GM18868 (cell line): ENCODE measurements around the gene TOR4A.

Experiments used
- ATAC-seq: cut with Tn5 transposase; IDR thresholded peaks from one replicate; pipeline ENCODE4 v1.9.1; 2021; ENCODE audit warnings: mild to moderate bottlenecking, moderate library complexity; ENCODE audit not compliant: unreplicated experiment

The TOR4A gene

DNA sequence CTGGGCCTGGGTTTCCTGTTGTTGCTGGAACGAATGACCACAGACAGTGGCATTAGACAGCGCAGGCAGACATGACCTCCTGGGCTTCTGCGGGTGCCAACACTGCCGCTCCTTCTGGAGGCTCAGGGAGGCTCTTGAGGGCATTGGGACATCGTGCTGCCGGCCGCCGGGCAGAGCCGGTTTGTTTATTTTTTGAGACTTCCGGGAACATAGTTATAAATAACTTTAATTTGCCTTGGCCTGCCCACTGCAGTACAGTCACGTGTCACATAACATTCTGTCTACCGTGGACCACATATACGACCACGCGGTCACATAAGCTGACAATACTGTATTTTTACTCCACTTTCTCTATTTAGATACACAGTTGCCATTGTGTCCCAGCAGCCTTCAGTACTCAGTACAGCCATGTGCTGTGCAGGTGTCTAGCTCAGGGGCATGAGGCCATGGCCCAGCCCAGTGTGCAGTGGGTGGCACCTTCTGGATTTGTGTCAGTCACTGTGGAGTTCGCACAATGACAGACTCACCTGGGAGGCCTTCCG, 8.2 kb upstream of the TOR4A start:
- ATAC-seq: no peak

DNA sequence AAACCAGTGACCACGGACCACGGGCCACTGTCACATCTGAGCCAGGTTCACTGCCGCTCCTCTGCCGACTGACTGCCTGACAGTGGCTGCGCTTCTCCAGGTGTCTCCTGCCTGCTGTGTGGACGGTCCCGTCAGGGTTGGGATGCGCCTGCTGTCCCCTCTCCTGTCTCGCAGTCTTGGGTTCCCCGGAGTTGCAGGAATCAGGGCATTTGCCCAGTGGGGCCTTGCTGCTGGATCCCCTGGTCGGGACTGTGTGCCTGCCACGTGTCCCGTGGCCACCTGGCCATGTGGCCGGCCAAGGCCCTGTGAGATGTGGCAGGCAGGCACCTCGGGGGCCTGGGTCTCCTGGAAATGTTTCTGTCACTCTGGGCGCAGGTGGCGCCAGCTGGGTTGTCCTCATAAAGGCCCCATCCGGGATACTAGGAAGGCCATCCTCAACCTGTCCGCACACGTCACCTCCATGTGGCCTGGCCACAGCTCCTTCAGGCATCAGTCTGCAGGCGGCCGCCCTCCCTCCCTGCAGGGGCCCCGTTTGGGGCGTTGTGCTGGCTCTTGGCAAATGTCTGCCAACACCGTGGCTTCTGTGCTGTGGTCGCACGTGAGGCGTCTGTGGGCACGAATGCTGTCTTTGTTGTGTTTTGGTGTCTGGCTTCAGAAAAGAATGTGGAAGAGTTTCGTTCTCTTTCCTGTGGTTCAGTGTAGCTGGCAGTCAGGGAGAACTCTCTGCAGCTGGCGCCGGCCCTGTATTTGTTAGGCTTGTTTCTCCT, 6.4 kb upstream of the TOR4A start:
- ATAC-seq: no peak

DNA sequence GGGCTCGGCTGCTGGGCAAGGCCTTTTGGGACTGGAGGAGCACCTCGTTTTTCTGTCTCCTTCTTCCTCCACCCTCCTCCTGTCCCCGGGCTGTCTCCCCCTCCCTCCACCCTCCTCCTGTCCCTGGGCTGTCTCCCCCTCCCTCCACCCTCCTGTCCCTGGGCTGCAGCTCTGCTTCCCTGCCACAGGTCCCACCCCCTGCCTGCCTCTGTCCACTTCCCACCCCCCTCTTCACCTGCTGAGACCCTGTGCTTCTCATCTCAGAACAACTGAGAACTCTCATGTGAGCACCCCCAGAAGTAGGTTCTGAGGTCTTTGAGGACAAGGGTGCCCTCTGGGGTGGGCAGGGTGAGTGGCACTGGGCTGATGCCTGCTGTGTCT, 5.8 kb upstream of the TOR4A start:
- no peak for ATAC-seq

DNA sequence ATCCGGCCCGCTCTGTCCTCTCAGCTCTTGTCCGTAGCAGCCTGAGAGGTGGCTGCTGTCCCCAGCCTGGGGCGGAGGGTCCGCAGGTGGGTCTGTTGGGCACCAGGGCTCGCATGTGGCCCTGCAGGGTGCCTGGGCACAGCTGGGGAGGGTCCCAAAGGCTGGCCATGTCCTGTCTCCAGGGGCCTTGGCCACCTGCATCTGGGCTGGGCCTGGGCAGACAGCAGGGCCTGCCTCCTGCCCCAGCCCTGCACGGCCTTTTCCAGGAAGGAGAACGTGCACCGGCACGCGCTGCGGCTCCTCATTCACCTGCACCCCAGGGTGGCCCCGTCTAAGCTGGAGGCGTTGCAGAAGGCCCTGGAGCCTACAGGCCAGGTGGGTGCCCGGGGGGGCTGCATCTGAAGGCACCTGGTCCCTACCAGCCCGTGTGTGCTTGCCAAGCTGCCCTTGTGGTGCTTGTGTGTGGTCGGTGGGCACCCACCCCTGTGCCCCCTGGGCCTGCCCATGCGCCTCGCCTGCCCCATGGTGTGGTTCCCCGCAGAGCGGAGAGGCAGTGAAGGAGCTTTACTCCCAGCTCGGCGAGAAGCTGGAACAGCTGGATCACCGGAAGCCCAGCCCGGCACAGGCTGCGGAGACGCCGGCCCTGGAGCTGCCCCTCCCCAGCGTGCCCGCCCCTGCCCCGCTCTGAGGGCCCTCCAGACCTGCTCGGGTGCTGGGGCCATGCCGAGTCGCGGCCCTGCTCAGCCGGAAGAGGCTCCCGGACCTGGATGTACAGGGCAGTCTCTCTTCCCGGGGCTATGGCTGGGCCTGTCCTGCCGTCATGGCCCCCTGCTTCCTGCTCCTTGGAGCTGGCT, 5.1 kb upstream of the TOR4A start:
- ATAC-seq: no peak

DNA sequence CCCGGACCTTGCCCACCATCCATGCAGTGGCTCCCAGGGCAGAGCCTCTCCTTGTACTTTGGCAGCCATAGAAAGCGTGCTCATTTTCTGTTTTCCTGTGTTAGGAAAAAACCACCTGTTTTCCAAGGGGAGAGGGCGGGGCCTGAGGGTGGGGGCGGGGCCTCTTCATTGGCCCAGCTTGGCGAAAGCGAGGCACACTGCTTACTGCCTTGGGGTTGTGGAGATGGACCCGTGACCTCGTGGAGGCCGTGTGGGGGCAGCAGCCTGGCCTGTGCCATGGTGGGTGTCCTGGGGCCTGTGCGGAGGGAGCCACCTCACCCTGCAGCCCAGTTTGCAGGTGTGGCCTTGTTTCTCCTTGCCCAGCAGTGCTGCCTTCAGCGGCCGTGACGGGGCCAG, 4.4 kb upstream of the TOR4A start:
- ATAC-seq: no peak

DNA sequence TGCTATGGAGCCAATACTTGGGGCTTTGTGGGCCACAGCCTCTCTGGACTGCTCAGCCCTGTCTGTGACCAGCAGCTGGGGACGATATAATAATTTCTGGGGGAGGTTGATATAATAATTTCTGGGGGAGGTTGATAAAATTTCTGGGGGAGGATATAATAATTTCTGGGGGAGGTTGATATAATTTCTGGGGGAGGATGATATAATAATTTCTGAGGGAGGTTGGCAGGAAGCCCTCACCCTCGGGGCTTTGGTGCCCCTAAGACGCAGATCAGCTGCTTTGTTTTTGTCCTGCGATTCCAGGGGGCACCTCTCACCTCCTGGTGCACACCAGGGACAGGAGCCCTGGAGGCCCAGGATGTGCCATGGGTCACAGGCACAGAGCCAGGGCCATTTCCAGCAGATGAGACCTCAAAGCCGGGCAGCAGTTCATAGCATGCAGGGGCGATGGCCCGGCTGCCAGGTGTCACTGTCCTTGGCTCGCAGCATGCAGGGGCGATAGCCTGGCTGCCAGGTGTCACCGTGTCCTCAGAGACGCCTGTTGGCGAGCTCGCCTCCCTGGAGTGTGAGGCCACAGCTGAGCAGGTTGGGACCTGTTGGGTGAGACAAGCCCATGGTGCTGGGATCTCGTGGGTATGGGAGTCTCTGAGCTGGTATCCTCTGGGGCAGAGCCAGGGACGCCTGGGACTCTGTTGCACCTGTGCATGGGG, 3.8 kb upstream of the TOR4A start:
- no peak for ATAC-seq

DNA sequence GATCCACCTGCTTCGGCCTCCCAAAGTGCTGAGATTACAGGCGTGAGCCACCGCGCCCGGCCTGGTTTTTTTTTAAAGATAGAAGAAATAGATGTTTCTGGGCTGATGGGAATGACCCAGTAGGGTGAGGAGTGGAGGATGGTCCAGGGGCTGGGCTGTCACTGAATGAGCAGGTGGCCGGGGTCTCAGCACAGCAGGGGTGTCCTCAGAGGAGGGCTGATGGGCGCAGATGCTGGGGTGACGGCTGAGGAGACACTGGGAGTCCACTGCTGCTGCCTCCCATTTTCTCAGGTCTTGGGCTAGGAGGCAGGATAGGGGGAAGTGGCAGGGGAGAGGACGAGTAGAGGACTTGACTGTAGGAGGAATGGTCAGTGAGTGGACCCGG, 2.3 kb upstream of the TOR4A start:
- no peak for ATAC-seq

DNA sequence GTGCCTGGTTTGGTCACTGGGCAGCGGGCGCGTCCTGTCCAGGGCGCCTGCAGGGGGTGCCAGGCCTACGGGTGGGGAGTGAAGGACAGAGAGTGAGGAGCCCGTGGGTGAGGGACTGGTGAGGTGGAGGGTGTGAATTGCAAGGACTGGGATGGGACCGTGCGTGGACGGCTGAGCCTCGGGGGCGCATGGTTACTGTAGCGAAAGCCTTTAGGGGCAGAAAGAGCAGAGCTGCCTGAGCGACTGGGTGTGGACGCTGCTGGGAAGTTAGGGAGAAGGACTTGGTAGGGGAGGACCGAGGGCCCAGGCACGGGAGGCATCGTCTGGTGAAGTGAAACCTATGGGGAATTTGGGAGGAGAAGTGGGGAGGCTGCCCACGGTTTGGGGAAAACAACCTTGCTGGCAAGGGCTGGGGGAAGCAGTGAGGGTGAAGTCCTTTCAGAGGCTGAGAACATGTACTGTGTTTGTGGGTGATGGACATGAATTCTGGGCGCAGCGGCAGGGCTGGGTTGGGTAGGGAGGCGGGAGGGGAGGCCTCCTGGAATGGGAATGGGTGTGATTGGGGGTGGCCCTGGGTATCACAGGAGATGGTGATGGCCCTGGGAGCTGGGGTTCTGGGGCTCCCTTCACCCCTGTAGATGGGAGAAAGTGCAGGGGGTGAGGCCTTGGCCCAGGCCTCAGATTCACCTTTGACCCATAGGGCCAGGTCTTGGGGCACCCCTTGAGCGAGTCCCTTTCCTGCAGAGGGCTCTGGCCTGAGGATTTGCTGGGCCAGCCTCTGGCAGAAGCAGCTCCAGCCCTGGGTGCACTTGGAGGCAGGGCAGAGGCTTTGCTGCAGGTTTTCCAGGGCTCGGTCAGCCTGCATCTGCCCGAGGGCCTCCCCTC, 1.7 kb upstream of the TOR4A start:
- ATAC-seq: no peak

DNA sequence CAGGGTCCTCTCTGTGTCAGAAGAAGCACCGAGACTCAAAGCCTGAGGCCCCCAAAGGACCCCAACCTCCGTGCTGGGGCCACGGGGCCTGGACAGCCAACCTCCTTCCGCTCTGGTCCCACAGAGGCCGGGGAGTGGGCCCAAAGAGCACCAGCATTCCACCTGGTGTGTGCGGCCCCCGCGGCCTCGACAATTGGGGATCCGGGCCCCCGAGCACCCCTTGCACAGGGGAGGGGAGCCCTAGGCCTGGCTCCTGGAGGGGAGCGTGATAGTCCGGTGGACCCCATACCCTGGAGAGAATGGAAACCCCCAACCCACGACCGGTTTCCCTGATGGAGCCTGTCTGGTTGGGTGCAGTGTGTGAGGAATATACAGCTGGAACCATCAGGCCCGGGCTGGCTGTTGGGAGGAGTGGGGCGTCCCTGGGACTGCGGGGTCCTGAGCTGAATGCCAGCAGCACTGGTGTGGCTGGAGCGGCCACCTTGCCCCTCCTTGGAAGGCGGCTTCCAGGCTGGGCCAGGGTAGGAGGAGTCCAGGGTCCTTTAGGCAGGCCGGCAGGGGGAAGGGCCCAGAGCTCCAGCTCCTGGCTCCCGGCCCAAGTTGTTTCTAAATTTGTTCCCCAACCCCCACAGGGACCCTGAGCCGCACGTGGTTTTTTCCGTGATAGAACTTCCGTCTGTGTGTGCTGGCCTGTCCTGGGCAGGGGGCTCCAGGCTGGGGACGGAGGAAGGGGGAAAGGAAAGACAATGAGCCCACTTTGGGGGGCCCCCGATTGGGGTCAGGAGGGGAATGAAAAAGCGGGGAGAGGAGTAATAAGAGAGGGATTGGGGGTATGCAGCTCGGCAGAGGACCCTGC, 825 bp upstream of the TOR4A start:
- no peak for ATAC-seq

DNA sequence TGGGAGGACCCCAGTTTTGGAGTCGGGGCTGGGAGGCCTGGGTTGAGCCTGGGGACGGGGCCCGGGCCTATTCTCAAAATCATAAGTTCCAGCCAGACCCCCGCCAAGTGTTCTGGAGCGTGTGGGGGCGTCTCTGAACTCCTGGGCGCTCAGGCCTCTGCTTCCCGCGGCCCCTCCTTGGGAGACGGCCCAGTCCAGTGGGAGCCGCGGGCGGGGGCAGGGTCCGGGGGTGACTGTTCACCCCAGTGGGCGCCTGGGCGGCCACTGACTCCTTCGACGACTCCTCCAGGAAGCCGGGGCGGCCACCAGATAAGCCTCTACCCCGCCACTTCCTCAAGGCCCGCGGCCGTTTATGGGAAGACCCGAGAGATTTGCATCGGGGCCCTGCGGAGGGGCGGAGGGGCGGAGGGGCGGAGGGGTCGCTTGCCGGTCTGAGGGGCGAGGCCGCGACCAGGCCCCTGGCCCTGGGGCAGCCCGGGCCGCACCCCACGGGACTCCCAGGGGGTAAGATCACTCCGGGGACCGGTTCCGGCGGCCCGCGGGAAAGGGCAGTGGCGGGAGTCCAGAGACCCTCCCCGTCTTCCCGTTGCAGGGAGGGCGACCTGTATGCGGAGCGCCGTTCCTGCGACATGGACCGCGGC, 655 bp downstream of the TOR4A start:
- peak; percentile 8 for ATAC-seq

DNA sequence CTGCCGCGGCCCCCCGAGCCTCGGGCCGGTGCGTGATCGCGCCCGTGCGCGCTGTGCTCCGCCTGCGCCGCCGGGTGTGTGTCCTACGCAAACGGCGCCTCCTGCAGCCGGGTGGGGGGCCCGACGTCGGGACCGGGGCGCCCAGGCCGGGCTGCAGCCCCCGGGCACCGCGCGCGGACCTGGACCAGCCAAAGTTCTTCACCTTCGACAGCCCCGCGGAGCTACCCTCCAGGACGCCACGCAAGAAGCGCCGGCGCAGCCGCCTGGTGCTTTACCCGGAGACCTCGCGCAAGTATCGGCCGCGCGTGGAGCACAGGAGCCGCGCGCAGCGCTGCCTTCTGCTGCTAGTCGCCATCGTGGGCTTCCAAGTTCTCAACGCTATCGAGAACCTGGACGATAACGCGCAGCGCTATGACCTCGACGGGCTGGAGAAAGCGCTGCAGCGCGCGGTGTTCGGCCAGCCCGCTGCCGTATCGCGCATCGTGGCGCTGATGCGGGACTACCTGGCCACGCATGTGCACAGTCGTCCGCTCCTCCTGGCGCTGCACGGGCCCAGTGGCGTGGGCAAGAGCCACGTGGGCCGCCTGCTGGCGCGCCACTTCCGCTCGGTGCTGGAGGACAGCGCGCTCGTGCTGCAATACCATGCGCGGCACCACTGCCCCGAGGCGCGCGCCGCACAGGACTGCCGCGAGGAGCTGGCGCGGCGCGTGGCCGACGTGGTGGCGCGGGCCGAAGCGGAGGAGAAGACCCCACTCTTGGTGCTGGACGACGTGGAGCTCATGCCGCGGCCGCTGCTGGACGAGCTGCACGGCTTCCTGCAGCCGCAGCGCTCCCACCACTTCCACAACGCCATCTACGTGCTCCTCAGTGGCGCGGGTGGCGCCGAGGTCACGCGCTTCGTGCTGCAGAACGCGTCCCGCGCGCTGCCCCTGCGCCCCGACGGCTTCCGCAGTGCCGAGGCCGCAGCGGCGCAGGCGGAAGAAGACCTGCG, 1.5 kb downstream of the TOR4A start:
- ATAC-seq: no peak

DNA sequence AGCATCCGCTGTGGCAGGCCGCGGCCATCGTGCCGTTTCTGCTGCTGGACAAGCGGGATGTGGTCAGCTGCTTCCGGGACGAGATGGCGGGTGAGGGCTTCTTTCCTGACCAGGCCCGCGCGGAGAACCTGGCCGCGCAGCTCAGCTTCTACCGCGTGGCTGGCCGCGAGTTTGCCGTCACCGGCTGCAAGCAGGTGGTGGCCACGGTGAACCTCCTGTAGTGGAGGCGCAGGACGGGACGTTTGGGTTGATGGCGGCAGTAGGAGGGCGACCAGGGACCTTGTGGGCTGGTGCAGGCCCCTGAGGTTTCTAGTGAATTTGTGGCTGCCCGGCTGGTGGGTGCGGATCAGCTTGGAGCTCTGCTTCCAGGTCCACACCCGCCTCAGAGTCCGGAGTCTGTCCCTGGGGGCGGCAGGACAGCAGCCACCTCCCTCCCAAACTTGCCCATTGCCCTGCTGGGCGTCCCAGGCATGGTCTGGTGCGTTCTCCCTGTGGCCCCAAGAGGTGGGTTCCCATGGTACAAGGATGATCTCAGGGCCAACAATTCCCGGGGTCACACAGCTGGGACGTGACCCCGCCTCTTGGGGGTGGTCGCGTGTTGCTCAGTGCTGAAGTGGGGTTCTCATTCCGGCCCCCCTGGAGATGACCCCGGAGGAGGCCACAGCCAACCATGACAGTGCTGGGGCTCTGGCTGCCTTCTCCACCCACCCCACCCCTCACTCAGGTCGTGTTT, 2.4 kb downstream of the TOR4A start:
- ATAC-seq: no peak

DNA sequence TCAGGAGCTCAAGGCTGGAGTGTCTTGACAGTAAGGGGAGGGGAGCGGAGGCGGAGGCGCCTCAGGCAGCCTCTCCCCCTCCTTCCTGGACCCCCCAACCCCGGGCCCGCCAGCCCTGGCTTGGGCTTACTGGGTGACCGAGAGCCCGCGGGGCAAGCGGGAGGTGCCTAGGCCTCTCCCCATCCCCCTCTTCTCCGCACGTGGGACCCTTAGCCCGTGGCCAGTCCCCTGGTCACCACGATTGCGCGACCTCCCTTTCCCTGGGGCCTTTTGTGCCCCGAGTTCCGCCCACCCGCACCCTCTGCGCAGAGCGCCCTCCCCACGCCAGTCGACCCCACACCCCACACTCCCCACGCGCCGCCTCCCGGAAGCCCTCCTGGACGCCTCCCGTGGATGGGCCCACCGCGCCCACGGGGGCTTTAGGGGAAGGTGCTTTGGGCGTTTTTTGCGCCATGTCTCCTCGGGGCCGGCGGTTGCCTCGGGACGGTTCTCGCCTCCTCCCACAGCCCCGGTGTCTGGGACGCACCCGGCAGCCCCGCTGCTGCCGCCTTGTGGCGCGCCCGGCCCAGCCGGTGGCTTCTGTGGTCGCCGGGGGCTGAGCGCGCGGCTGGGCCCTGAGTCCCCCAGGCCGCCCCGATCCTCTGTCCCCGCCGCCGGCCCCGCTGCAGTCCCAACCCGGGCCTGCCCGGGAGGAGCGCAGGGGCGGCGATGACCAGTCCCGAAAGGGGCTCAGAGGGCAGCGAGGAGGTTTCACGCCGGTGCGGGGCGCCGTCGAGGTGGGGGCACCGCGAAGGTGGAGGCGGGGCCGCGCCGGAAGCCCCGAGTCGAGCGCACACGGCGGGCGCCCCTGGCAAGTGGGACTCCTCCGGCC, 3.2 kb downstream of the TOR4A start:
- ATAC-seq: no peak

DNA sequence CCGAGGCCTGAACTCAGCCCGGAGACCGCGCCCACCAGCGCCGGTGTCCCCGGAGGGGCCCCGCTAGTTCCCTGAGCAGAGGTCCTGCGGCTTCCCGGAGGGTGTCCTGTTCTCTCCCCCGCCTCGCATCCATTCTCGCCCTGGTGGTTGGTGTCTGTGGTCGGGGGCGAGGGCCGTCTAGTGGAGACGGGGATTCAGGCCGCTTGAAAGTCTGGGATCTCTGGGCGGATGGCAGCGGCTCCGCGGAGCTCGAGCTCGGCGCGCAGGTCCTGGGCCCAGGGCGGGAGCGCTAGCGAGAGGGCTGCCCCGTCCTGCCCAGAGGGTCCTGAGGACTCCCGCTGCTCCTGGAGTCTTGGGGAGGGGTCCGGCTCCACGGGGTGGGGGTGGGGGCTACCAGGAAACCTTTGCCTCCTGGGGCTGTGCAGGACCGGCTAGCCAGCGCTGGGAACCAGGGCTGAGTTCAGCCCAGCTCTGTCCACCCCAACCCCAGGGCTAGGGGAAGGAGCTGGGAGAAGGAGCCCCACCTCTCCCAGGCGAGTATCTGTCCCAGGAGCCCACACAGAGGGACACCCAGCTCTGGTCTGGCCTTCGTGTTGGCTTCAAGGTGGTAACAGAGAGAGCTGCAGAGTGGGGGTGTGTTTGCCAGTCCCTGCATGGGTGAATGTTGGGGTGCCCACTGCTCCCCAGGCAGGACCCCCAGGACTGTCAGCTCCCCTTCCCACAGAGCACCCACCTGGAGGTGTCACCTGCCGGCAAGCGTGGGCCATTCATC, 4.0 kb downstream of the TOR4A start:
- ATAC-seq: no peak

DNA sequence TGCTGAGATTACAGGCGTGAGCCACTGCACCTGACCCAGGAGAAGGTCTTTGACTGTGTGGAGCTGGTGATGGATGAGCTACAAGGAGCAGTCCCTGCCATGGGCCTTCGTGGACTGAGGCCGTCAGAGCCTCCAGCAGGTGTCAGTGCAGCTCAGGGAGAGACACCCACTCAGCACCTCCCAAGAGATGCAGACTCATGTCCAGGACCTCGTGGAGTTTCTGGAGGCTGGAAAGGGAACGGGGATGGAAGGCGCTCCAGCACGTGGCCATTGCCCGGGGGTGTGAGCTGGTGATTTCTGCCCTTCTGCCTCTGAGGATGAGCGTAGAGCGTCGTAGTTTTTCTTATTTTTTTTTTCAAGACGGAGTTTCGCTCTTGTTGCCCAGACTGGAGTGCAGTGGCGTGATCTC, 9.5 kb downstream of the TOR4A start:
- no peak for ATAC-seq

DNA sequence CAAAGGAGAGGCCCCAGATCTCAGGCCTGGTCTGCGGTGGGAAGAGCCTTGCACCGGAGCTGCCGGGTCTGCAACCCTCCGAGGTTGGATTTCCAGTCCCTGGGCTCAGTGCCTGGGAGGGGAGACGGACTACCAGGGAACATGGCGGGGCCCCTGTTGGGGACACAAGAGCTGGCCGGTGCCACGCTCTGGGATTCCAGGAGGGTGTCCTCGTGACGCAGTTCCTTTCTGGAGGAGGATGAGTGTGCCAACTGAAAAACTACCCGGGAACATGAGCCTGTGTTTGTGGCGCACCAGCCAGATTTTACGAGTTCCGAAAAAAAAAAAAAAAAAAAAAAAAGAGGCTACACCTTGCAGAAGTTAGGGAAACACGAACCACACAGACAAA, 15.6 kb downstream of the TOR4A start:
- ATAC-seq: no peak
